Measurements from ENCODE around the gene PCED1B.
"Not testable (repeated sequence)": the region's sequence is repeated elsewhere in the genome, so short reads cannot be mapped to it uniquely, and the experiment has no call there.

Gene PCED1B

DNA sequence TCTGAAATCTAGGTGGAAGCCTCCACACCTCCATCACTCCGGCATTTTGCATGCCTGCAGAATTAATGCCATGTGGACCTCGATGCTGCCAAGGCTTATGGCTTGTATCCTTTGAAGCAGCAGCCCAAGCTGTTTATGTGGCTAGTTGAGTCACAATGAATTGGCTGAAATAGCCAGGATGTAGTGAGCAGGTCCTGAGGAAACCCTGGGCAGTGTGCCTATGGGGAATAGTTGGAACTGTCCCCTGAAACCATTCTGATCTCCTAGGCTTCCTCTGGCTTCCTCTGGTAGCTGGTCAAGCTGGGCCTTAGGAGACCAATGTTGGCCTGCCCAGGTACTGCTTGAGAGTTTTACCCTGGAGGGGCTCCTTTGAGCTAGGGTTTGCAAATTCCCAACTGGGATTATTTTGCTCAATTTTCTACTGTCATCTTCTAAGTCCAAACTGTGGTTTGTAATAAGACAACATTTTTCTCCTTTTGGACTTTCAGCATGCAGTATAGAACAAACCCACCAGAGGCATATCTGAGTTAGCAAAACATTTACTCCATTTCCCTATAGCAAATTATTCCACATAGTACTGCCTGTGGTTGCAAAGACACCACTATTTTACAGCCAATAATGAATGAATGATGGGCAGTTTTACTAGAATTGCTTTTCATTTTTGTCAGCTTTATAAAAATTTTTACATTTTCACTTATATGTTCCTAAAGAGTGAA is 85.5 kb downstream of the PCED1B start:
- DNase-seq (ENCODE audit: low spot score) = no peak

DNA sequence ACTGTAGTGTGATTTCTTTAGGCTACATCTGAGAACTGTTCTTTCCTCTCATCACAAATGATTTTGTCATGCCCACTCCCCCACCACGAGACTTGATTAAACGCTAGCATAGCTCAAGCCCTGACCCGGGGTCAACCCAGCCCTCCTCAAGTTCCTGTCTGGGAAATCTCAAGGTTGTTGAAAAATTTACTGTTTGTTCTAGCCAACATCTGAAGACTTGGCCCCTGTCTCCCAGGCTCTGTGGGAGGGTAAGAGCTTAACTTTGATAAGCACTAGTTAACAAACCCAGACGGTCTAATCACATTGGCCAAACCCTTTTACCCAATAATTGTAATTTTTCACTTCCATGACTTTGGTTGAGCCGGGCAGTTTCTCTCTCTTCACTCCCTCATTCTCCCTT is 86.5 kb downstream of the PCED1B start:
- no peak for DNase-seq (ENCODE audit: low spot score)

DNA sequence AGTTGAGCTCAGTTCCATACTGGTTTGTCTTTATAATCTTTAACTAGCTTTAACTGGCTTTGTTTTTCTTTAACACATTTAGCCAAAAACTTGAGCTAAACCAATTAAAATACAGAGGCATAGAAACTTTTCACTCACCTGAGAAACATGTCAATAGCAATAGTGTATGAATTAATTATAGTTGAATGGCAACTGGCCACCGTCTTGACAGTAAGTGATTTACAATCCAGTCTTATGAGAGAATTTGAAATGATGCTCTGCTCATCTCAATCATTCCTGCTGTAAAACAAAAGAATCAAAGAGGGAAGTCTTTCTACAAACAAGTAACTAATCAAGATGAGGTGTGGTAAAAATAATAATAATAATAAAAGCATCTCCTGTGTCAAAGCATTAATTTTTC is 86.9 kb downstream of the PCED1B start:
- no peak for DNase-seq (ENCODE audit: low spot score)

DNA sequence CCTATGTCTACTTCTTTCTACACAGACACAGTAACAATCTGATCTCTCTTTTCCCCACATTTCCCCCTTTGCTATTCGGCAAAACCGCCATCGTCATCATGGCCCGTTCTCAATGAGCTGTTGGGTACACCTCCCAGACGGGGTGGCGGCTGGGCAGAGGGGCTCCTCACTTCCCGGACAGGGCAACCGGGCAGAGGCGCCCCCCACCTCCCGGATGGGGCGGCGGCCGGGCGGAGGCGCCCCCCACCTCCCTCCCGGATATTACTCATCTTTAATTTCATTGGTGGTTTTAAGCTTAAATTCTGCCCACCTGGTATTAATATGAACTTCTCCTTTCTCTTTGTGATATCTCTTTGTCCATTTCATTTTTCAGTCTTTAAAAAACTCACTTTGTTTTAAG is 90.9 kb downstream of the PCED1B start:
- not testable (repeated sequence) for DNase-seq (ENCODE audit: low spot score)

GRCh38 chr12:47178014-47178413 is 98.6 kb downstream of the PCED1B start:
- DNase-seq (ENCODE audit: low spot score) = no peak

DNA sequence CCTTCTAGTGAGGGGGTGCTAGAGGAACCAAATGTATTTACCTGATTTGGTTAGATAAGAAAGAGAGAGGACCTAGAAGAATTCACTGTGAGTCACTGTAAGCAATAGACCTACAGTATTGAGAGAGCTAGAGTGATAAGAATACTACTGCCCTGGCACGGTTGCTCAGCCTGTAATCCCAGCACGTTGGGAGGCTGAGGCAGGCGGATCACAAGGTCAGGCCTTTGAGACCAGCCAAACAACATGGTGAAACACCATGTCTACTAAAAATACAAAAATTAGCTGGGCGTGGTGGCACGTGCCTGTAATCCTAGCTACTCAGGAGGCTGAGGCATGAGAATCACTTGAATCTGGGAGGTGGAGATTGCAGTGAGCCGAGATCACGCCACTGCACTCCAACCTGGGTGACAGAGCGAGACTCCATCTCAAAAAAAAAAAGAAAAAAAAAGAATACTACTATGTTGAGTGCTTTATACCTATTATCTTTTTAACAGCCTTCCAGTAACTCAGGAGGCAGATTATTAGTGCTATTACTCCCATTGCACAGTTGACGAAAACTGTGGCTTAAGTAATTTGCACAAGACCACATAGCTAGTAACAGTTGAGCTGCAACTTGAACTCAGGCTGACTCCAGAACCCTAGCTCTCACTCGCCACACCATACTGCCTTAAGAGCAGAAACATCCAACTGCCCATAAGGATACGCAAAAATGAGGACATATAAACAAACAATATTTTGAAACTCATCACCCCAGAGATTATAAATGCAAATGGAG is 102.9 kb downstream of the PCED1B start:
- not testable (repeated sequence) for DNase-seq (ENCODE audit: low spot score)

DNA sequence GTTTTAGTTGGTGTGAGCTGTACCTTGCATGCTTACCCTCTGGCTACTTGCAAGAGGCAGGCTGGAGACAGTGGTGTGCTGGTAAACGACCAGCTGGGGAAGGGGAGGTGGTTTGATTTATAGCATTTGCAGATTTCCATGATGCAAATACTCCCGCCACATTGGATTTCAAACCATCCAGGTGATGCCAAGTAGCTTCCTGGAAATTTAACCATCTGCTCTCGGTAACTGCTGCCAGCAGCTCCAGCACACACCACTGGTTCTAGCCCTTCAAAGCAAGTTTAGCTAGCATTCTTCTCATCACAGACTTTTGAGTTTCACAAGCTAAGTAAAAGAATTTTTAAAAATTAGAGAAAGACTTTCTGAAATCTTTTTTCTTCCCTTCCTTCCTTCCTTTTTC is 104.8 kb downstream of the PCED1B start:
- DNase-seq (ENCODE audit: low spot score) = no peak

- DNase-seq (ENCODE audit: low spot score) = no peak
Measured at GRCh38 chr12:47184813-47185212, 105.4 kb downstream of the PCED1B start.

DNA sequence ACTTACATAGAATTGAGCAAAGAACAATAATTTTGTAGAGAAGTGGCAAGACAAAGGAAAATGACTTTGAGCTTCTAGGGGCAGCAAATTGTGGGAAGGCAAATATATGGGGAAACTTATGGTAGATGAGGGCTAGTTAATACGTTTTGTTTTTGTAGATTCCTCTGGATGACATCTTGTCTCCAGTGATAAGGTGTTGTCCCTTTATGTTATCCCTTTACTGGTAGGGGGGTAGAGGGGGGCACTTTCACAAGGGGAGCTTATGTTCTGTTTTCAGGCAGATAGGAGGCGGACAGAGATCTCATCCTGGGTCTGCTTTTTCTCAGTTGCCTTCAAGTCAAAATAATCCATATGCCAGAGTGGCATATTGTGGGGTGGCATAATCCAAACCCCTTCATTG is 106.8 kb downstream of the PCED1B start:
- no peak for DNase-seq (ENCODE audit: low spot score)

GRCh38 chr12:47188576-47189441 is 109.4 kb downstream of the PCED1B start:
- DNase-seq (ENCODE audit: low spot score) = no peak

DNA sequence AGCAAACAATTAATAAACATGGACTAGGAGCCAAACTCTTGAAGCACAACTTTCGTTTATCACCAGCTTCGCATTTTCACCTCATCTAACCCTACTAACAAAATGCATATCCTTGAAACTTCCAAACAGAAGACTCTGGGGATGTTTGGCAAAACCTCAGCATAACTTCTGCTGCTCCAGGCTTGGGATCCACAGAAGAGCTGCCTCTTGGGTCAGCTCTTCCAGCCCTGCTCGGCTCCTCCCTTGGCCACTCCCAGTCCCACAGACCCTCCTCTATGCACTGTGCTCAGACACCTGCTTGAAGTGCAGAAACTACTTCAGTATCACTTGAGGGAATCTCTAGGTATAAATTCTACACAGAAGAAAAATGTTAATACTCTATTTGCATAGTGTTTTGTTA is 110.3 kb downstream of the PCED1B start:
- DNase-seq (ENCODE audit: low spot score) = no peak

DNA sequence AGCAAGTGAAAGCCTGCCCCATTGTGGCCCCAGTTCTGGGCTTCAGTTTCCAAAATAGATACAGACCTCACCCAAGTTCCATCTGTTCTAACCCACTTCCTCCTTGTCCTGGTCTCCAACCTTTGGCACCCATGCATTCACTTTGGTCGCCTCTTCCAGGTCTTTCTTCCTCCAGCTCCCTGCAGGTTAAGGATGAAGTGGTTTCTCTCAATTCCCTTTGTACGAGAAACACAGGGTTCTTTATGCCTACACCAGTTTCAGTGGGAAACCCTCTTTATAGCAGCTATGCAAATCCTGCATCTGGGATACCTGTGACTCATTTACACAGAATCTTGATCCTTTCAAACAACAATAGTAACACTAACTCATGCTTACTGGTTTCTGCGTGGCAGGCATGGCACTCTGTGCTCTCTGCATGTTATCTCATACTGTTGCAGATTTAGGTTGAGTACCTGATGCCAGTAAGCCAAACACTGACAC is 110.9 kb downstream of the PCED1B start:
- no peak for DNase-seq (ENCODE audit: low spot score)

GRCh38 chr12:47190905-47191304 is 111.5 kb downstream of the PCED1B start:
- DNase-seq (ENCODE audit: low spot score) = no peak

- DNase-seq (ENCODE audit: low spot score) = no peak
Measured at GRCh38 chr12:47192051-47192450, 112.6 kb downstream of the PCED1B start.

GRCh38 chr12:47193066-47193465 is 113.6 kb downstream of the PCED1B start:
- DNase-seq (ENCODE audit: low spot score) = no peak

GRCh38 chr12:47194501-47194900 is 115.1 kb downstream of the PCED1B start:
- DNase-seq (ENCODE audit: low spot score) = no peak

DNA sequence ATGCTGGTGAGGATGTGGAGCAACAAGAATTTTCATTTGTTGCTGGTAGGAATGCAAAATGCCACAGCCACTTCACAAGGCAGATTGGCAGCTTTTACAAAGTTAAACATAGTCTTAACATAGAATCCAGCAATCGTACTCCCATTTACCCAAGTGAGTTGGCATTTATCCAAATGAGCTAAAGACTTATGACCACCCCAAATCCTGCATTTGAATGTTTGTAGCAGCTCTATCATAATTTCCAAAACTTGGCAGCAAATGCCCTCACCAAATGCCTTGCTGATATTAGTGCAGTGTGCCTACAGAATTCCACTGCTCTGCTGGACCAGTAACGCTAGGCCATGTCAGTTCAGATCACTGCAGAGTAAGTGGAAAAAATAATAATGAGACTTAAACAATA is 121.0 kb downstream of the PCED1B start:
- DNase-seq (ENCODE audit: low spot score) = no peak

GRCh38 chr12:47201190-47201589 is 121.8 kb downstream of the PCED1B start:
- not testable (repeated sequence) for DNase-seq (ENCODE audit: low spot score)

GRCh38 chr12:47202176-47202575 is 122.8 kb downstream of the PCED1B start:
- DNase-seq (ENCODE audit: low spot score) = no peak

DNA sequence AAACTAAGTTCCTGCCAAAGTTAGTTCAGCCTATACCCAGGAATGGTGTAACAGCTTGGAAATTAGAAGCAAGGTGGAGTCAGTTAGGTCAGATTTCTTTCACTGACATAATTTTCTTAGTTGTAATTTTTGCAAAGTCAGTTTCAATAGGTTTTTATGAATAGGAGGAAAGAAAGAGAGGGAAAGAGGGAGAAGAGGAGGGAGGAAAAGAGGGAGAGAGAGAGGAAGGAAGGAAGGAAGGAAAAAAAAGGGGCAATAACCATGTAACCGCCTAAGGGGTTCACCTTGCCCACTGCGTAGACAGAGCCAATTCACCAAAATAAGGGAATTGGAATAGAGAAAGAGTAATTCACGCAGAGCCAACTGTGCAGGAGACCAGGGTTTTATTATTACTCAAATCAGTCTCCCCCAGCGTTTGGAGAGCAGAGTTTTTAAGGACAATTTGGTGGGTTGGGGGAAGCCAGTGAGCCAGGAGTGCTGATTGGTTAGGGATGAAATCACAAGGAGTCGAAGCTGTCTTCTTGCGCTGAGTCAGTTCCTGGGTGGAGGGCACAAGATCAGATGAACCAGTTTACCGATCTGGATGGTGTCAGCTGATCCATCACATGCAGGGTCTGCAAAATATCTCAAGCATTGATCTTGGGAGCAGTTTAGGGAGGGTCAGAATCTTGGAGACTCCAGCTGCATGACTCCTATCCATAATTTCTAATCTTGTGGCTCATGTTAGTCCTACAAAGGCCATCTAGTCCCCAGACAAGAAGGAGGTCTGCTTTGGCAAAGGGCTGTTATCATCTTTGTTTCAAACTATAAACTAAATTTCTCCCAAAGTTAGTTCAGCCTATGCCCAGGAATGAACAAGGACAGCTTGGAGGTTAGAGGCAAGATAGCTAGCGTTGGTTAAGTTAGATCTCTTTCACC is 126.4 kb downstream of the PCED1B start:
- DNase-seq (ENCODE audit: low spot score) = no peak
